HG03159 (cell line): Measurements from ENCODE around the gene C4orf50.

Source experiments
- ATAC-seq: cut with Tn5 transposase; IDR thresholded peaks from one replicate; pipeline ENCODE4 v1.9.1; 2021; ENCODE audit warnings: mild to moderate bottlenecking, moderate library complexity; ENCODE audit not compliant: unreplicated experiment

C4orf50 gene

DNA sequence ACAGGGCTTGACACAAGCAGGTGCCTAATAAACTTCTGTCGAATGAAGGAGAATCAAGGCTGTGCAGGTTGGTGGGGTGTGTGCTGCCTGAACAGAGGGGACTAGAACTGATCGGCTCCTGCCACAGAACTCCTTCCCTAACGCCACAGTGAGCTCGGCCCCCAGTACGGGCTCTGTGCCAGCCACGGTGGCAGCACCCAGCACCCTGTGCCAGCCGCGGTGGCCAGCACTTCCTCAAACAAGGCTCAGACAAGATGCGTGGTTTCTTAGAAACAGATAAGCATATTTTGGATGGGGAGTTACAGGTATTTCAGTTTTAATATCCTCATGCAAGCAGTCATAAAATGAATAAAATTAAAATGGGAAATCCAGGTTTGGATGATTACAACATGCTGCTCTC lies 26.0 kb upstream of the C4orf50 start:
- ATAC-seq: no peak

DNA sequence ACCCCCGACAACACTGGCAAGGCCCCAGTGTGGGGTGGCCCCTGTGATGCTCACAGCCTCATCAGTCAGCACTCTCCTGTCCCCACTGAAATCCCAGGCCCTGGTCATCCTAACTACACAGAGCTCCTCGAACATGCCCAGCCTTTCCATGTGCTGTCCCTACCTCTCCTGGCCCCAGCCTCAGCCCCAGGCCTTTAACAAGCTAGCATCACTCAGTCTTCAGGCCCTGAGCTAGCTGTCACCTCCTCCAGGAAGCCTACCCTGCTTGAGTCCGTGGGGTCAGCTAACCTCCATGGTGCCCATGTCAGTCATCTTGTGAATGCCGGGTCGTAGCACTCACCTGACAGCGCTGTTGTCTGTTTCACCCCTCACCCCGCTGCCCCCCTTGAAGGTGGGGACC lies 25.6 kb upstream of the C4orf50 start:
- no peak for ATAC-seq

DNA sequence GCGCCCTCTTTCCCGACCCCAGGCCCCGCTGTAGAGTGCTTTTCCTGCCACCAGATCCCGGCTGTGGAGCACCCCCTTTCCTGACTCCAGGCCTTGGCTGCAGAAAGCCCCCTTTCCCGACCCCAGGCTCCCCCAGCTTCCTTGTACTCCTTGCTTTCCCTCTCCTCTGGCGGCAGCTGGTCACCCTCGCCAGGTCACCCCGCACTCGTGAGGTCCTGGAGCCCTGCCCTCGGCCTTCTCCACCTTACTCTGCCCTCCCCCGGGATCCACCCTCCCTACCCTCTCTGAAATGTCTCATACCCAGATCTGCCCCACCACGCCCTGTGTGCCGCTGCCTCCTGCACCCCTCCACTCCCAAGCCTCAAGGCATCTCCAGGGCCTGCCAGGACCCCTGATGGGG lies 25.0 kb upstream of the C4orf50 start:
- no peak for ATAC-seq

DNA sequence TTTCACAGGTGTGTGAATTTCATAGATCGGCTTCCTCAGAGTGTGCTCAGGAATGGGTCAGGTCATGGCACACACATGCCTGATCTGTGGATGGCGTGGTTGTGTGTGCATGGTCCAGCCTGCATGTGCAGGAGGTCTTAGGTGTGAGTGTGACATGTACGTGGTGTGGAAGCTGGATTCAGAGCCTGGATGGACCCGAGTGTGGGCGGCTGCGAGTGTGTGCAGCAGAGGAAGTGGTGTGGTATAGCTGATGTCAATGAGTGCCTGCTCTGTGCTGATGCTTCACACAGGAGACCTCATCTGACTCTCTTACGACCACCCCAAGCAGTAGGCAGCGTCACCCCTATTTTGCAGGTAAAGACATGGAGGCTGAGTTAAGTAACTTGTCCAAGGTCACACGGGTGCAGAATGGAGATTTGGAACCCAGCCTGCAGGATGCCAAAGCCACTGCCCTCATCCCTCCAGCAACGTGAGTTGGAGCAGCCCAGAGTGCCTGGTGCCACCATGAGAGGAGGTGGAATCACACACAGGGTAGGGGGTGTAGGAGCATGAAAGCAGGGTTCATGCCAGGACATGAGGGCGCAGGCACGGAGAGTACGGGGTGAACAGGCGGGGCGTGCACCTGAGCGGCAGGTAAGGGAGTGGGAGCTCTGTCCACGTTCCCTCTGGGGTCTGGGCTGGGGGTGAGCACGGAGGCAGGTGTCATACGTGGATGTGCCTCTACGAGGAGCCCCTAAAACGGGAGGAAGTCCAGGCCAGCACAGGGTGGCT lies 24.2 kb upstream of the C4orf50 start:
- no peak for ATAC-seq

DNA sequence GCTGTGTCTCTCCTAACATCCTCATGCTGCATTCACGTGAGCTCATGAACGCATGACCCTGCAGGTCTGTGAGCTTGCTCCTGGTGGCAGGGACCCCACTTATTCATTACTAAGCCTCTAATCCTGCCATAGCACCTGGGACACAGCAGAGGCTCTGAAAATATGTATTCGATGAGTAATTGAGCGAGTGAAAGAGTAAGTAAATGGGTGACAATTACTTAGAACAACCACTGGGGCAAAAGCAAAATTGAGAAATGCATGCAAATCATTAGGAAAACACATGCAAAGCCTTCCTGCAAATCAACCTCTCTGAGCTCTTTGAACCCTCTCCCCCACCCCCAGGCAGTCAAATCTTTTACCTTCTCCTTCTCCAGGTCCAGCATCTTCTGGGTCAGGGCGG lies 23.6 kb upstream of the C4orf50 start:
- ATAC-seq: no peak

DNA sequence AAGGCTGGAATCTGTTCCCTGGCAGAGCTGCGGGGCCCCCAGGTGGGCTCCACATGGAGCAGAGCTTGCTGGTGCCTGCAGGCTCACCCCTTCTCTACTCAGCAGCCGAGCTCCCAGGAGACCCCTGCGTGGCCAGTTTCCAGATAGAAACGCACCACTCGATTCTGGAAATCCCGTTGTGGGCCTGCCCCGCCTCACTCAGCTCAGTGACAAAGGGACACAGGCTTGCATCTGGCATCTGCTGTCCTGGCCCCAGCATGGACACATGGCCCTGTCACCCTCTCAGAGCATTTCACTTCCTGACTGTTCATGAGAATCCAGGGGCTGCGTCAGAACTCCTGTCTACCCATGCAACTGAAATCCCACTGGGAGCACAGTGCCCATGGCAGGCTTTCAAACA lies 20.5 kb upstream of the C4orf50 start:
- no peak for ATAC-seq

DNA sequence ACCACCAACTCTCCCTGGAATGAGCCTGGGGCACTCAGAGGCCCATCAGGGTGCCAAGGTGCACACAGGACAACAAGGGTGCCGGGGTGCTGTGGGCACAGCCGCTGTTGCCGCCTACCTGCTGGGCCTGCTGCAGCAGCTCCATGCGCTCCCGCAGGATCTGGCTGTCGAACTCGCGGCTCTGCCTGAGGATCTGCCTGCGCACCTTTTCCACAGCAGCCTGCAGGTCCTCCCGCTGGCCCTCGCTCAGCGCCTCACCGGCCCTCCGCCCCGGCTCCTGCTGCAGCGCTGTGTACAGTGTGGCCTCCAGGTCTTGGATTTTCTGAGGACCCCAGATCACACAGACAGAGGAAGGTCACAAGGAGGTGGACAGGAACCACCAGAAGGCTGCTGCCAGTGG lies 17.6 kb upstream of the C4orf50 start:
- no peak for ATAC-seq

DNA sequence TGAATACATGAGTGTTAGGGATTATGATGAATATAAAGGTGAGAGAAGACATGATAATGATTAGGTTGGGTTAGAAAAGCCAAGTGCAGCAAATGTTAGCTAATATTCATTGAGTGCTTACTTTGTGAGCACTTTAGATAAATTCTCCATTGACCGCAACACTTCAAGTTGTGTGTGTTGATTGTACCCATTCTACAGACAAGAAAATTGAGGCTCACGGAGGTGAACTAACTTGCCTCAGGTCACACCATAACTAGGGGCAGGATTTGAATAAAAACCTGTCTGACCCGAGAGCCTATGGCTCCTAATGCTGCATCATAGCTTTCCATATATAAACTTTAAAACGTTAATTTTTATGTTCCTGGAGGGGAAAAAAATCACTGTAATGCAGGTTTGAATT lies 15.2 kb upstream of the C4orf50 start:
- ATAC-seq: no peak

DNA sequence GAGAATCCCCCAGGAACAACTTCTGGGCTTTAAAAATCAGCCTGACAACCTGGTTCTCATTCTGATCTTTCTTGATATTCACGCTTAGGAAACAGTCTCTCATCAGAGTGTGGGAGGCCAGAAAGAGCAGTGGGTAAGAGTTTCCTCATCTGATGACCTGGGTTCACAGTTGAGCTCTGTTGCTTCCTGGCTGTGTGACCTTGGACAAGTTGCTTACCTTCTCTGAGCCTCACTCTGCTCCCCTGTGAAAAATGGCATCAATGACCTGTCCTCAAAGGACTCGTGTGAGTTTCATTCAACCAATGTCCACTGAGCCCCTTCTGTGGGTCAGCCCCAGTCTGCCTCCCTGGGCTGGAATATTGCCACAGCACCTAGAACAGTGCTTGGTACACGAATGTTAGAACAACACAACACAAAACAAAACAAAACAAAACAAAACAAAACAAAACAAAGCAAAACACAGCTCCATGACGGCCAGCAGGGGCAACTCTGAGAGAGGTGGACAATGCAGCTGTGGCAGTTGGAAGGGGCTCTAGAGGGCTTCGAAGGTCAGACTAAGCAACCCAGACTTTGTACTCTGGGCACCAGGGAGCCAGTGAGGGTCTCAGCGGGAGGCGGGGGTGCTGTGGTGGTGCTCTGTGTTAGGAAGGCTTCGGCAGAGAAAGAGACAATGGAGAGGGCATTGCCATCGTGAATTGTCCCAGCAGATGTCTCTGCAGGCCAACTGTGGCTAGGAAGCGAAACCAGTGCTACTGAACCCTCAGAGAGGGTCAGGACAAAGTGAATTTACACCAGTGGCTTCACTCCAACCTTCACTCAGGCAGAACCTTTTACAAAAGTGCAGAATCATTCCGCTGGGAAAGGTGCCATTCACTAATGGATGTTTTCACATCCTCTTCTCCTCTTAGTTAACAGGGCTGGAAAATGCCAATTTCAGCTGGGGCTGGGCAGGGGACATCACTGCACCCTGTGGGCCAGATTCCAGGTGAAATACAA lies 14.3 kb upstream of the C4orf50 start:
- no peak for ATAC-seq

DNA sequence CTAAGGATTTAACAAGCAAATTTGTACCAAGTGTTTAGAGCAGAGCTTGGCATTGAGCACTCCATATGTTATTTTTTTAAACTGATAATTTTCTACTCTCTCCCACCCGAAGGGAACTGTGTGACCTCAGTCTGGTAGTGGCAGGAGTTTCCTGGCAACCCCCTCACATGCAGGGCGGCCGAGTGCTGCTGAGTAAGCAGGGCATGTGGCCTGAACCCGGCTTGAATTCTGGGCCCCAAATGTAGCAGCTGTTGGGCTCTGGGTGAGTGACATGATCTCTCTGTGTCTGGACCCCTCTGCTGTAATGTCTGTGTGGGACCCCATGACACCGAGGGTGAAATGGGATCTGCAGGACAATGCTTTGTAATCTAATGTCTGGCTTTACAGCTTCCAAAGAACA lies 13.6 kb upstream of the C4orf50 start:
- no peak for ATAC-seq

DNA sequence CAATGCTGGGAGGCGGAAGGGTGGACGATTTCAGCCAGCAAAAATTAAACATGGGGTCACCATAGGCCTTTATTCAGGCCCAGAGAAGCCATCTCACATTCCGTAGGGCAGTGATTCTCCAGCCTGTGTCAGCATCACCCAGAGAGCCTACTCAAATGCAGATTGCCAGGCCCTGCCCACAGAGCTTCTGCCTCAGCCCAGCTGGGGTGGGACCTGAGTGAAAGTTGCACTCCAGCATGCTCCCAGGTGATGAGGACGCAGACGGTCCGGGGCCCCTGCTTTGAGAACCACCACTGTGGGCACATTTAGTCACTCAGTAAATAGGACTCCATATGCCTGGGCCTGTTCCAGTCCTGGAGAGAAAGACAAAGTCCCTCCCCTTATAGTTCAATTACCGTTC lies 12.4 kb upstream of the C4orf50 start:
- ATAC-seq: no peak

DNA sequence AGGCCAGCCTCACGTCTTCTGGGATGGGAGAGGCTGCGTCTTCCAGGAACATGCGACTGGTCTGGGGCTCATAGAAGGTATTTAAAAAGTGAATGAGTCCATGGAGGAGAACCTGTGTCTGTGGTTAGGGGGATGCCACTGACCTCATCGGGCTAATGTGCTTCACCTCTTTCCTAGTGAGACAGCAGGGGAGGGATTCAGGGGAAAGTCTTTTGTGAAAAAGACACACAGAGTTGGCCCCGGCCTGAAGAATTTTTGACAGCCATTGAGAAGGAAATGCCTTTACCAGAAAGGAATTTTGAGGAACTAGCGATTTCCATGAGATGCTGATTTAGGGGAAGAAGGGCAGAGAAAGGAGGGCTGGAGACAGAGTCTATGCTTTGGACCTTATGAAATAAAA lies 11.0 kb upstream of the C4orf50 start:
- no peak for ATAC-seq

DNA sequence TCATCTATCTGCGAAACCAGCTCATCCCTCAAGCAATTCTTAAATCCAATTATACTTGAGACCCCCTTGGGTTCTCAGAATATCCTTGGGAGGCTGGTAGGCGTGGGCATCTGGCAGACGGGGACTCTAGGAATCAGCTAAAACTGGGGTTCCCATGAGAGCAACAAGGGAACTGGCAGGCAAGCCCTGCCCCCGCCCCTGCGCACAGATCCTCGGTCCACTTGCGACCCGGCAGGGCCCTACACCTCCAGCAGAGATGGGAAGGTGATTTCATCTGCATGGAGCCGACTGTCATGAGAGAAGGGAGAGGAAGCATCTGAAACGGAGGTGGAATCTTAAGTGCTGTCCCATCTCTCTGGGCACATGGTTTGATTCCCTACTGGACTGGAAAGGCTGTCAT lies 9.9 kb upstream of the C4orf50 start:
- ATAC-seq: no peak

DNA sequence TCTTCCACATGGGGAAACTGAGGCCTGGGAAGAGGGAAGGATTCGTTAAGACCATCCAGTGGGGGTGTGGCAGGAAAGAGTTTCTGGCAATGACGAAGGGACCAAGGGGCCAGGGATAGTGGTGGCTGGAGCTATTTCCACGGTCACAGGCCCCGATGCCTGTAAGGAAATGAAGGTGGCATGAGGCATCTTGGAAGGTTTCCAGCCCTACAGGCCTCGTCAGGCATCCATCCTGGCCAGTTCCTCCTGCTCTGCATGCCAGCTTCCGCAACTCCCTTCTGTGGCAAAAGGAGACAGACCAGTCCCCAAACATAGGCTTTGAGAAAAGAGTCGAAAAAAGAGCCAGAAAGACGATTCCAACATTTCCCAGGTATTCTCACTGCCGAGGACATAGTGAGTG lies 9.2 kb upstream of the C4orf50 start:
- no peak for ATAC-seq

DNA sequence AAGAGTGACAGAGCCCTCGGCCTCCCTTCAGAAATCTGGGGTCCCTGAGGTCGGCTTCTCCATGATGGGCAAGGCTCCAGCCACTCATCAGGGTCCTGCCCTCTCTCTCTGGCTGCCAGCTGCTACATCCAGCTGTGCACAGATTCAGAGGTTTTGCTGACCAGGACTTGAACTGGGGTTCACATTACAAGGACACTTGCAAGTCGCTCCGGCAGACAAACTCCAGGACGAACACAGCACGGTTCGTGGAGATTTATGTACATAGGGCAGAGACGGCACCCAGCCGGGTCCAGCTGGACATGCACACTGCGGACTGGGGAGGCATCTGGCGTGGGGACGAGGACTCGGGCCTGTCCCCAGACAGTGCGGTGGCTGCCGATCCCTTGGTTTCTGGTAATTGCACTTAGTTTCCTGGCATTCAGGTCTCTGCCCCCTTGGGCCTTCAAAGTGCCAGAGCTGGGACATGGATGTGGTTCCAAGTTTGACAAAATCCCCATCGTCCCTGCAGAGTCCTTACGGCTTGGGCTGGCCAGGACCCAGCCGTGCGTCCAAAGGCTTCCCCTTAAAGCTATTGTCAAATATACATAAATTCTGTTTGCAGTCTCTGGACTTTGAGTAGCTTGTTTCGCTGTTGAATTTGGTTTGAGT lies 6.2 kb upstream of the C4orf50 start:
- ATAC-seq: no peak

DNA sequence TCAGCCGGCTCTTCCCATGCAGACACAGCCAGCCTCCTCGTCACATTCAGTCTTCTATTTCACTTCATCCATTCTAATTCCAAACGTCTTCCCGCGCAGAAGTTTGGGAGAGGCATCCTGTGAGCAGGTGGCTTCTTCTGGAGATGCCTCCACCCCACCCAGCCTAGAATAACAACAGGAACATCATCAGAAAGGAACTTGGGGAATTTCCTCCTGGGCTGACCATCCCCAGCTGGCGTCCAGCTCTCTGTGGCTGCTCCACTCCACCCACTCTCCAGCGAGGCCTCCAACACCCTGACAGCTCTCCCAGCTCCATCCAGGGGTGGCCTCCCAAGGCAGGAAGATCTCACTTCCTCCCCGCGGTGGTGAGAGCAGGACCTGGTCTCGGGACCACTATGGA lies 5.5 kb upstream of the C4orf50 start:
- no peak for ATAC-seq

DNA sequence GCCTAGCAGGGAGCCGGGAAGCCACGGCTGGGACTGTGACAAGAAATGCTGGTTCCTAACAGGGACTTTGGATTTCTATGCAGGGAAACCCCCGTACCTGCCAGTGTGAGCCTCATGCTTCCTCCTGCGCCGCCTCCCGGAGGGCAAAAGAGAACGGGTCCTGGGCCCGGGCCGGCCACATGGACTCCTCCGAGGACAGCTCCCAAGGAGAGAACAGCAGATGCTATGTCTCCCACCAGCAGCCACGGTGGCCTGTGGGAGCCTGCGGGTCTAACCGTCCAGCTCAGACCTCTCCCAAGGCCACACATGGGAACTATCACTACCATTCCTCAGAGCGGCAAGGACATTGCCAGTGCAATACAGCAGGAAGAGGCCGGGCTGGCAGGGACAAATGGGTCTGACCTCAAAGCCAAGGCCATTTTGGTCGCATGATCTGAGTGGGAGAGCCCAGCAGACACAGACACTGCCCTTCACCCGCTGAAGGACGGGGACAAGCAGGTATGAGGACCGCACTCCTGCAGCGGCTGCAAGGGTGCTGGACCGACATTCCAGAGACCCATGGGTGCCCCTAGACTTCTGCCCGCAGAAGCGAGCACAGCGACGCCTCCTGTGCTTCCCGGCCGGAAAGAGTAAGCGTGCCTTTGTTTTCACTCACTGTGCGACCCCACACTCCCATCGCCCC lies 4.5 kb upstream of the C4orf50 start:
- no peak for ATAC-seq

DNA sequence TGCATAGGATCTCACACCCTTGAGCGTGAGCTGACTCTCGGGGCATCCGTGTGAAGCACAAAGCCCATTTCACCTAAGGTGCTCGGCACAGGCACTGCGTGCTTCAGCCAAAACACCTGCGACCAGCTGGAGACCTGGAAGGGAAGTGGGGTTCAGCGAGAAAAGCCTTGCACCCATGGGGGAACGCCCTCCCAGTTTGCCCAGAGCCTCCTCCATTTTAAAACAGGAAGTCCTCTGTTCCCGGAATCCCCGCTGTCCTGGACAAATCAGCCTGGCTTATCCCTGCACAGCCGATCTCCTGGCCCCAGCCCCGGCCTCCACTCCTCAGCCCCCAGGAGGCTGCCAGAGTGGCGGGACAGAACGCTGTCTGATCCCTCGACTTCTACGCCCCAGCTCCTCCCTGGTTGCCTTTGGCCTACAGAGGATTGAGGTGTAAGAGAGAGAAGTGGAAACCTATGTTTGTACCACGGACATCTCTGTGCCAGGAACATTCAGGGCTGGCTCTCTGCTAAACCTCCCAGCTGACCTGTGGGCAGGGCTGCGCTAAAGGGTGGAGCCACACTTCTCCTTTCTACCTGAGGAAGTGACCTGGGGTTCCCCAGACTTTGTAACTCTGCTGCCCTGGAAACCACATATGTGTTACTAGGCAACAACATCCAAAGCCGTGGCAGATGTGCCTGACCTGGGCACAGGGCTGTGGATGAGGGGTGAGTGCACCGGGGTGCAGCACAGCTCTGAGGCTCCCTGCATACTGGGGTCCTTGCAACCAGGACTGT lies 3.8 kb upstream of the C4orf50 start:
- no peak for ATAC-seq

DNA sequence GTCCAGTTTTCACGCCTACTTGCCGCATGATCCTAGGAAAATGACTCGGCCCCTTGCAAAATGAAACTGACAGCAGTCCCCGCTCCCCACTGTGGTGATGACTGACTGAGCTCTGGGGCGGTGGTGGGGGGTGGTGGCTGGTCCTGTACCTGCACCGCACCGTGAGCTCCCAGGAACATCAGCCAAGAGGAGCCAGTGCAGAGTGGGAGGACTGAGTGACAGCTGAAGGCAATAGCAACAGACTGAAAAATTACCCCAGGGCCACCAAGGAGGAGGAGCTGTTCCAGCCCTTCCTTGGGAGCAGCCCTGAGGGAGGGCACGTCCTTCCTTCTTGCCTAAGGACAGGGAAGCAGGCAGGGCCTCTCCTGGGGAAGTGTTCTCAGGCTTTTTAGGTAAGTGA lies 2.4 kb upstream of the C4orf50 start:
- no peak for ATAC-seq
